HEK293 (cell line): Measurements from ENCODE around the gene MTPN.

ENCODE experiments used
- CTCF ChIA-PET: fragments of 350-600 bp; formaldehyde crosslinking; extraction: SDS; loops from one replicate; lab custom pipeline; 2021; ENCODE audit warnings: antibody characterized with exemption; lab: Yijun Ruan, JAX
- POLR2A ChIA-PET: fragments of 300-600 bp; formaldehyde crosslinking; extraction: SDS; loops from one replicate; lab custom pipeline; 2020; ENCODE audit warnings: antibody characterized with exemption, inconsistent platforms; lab: Yijun Ruan, JAX
- H3K27ac ChIP-seq: fragments of 200-500 bp; sonication (Bioruptor generic); 2 replicates; pipeline ENCODE4 v1.5.1; 2014; ENCODE audit warnings: low read depth, low read length, control low read depth, inconsistent platforms; ENCODE audit errors: extremely low read depth
- H3K36me3 ChIP-seq, 2 experiments: fragments of 200-500 bp in 1 of 2; sonication (Bioruptor generic) in 1 of 2; 1 replicate in 1 of 2; 2 replicates in 1 of 2; pipeline ENCODE4 v1.5.1; 2014 to 2017; ENCODE audit warnings: inconsistent platforms in 2 of 2, low read length in 2 of 2; ENCODE audit not compliant: control insufficient read depth in 2 of 2, insufficient read depth in 1 of 2
- H3K4me1 ChIP-seq: fragments of 200-500 bp; sonication (Bioruptor generic); 2 replicates; pipeline ENCODE4 v1.5.1; 2014; ENCODE audit warnings: mild to moderate bottlenecking, low read length, inconsistent platforms; ENCODE audit not compliant: control insufficient read depth, insufficient read depth
- H3K4me3 ChIP-seq: 2 replicates; pipeline ENCODE4 v1.5.1; 2011; ENCODE audit warnings: low read depth, mild to moderate bottlenecking, control low read depth, low read length, moderate library complexity
- H3K9me3 ChIP-seq: fragments of 200-500 bp; sonication (Bioruptor generic); 2 replicates; pipeline ENCODE4 v1.5.1; 2014; ENCODE audit warnings: low read depth, low read length, inconsistent platforms; ENCODE audit not compliant: control insufficient read depth, insufficient read depth
- AEBP2 ChIP-seq: fragments of 450-650 bp; formaldehyde crosslinking; IDR thresholded peaks from 2 replicates; pipeline ENCODE4 v1.5.1; 2016; ENCODE audit warnings: missing biosample characterization, missing genetic modification characterization, borderline replicate concordance
- GFI1B ChIP-seq: fragments of 450-650 bp; formaldehyde crosslinking; IDR thresholded peaks from 2 replicates; pipeline ENCODE4 v1.5.1; 2016; ENCODE audit warnings: missing biosample characterization, missing genetic modification characterization
- HOXD13 ChIP-seq: sonication (generic); formaldehyde crosslinking; IDR thresholded peaks from 2 replicates; pipeline ENCODE4 v1.8.0; 2022; ENCODE audit warnings: missing genetic modification reagents, borderline replicate concordance
- PRDM10 ChIP-seq: fragments of 450-650 bp; formaldehyde crosslinking; IDR thresholded peaks from 2 replicates; pipeline ENCODE4 v1.5.1; 2016; ENCODE audit warnings: missing biosample characterization, missing genetic modification characterization
- ZBTB17 ChIP-seq: fragments of 450-650 bp; formaldehyde crosslinking; IDR thresholded peaks from 2 replicates; pipeline ENCODE4 v1.5.1; 2016; ENCODE audit warnings: missing biosample characterization, missing genetic modification characterization
- ZBTB20 ChIP-seq: fragments of 450-650 bp; formaldehyde crosslinking; IDR thresholded peaks from 2 replicates; pipeline ENCODE4 v1.5.1; 2016; ENCODE audit warnings: missing biosample characterization, missing genetic modification characterization
- ZBTB48 ChIP-seq: fragments of 450-650 bp; formaldehyde crosslinking; IDR thresholded peaks from 2 replicates; pipeline ENCODE4 v1.5.1; 2016; ENCODE audit warnings: missing biosample characterization, missing genetic modification characterization
- ZBTB8A ChIP-seq: fragments of 450-650 bp; formaldehyde crosslinking; IDR thresholded peaks from 2 replicates; pipeline ENCODE4 v1.5.1; 2016; ENCODE audit warnings: missing biosample characterization, missing genetic modification characterization
- ZFHX2 ChIP-seq: fragments of 450-650 bp; formaldehyde crosslinking; conservative IDR thresholded peaks from 2 replicates; pipeline ENCODE4 v1.5.1; 2016; ENCODE audit warnings: missing biosample characterization, missing genetic modification characterization
- ZNF121 ChIP-seq: fragments of 450-650 bp; formaldehyde crosslinking; IDR thresholded peaks from 2 replicates; pipeline ENCODE4 v1.5.1; 2016; ENCODE audit warnings: missing biosample characterization, missing genetic modification characterization
- ZNF138 ChIP-seq: fragments of 450-650 bp; formaldehyde crosslinking; IDR thresholded peaks from 2 replicates; pipeline ENCODE4 v1.5.1; 2016; ENCODE audit warnings: missing biosample characterization, missing genetic modification characterization, borderline replicate concordance
- ZNF146 ChIP-seq: fragments of 450-650 bp; formaldehyde crosslinking; IDR thresholded peaks from 2 replicates; pipeline ENCODE4 v1.5.1; 2016; ENCODE audit warnings: missing biosample characterization, missing genetic modification characterization
- ZNF174 ChIP-seq: fragments of 450-650 bp; formaldehyde crosslinking; IDR thresholded peaks from 2 replicates; pipeline ENCODE4 v1.5.0; 2017; ENCODE audit warnings: missing biosample characterization, mild to moderate bottlenecking, missing genetic modification characterization
- ZNF18 ChIP-seq: fragments of 450-650 bp; formaldehyde crosslinking; IDR thresholded peaks from 2 replicates; pipeline ENCODE4 v1.5.1; 2016; ENCODE audit warnings: missing biosample characterization, missing genetic modification characterization
- ZNF274 ChIP-seq, 2 experiments: fragments of 200-500 bp in 1 of 2; fragments of 450-650 bp in 1 of 2; sonication (Bioruptor generic) in 1 of 2; formaldehyde crosslinking in 1 of 2; IDR thresholded peaks; 2 replicates each; pipeline versions ENCODE4 v1.5.1 to v1.6.1; 2014 to 2016; ENCODE audit warnings: borderline replicate concordance in 1 of 2, inconsistent platforms in 1 of 2, low read length in 1 of 2, missing biosample characterization in 1 of 2, missing genetic modification characterization in 1 of 2
- ZNF280C ChIP-seq: fragments of 450-650 bp; formaldehyde crosslinking; IDR thresholded peaks from 2 replicates; pipeline ENCODE4 v1.5.1; 2016; ENCODE audit warnings: missing biosample characterization, missing genetic modification characterization
- ZNF426 ChIP-seq: fragments of 450-650 bp; formaldehyde crosslinking; IDR thresholded peaks from 2 replicates; pipeline ENCODE4 v1.5.1; 2017; ENCODE audit warnings: missing biosample characterization, missing genetic modification characterization, mild to moderate bottlenecking, inconsistent platforms, moderate library complexity
- ZNF561 ChIP-seq: fragments of 450-650 bp; IDR thresholded peaks from 2 replicates; pipeline ENCODE4 v1.5.1; 2018; ENCODE audit warnings: missing biosample characterization, missing genetic modification characterization, borderline replicate concordance
- ZNF571 ChIP-seq: fragments of 450-650 bp; formaldehyde crosslinking; IDR thresholded peaks from 2 replicates; pipeline ENCODE4 v1.5.0; 2017; ENCODE audit warnings: missing biosample characterization, missing genetic modification characterization
- ZNF580 ChIP-seq: fragments of 450-650 bp; formaldehyde crosslinking; IDR thresholded peaks from 2 replicates; pipeline ENCODE4 v1.5.1; 2016; ENCODE audit warnings: missing biosample characterization, missing genetic modification characterization
- ZNF768 ChIP-seq: fragments of 450-650 bp; formaldehyde crosslinking; IDR thresholded peaks from 2 replicates; pipeline ENCODE4 v1.5.1; 2018; ENCODE audit warnings: missing biosample characterization, mild to moderate bottlenecking, missing genetic modification characterization
- ZNF776 ChIP-seq: fragments of 450-650 bp; formaldehyde crosslinking; IDR thresholded peaks from 2 replicates; pipeline ENCODE4 v1.5.0; 2017; ENCODE audit warnings: missing biosample characterization, missing genetic modification characterization, borderline replicate concordance
- ZXDB ChIP-seq: fragments of 450-650 bp; formaldehyde crosslinking; IDR thresholded peaks from 2 replicates; pipeline ENCODE4 v1.5.1; 2016; ENCODE audit warnings: missing biosample characterization, missing genetic modification characterization

MTPN gene

GRCh38 chr7:135980665-135981180 lies 3.6 kb upstream of the MTPN start:
- CTCF ChIA-PET, result no interaction called here
- H3K4me3 ChIP-seq, result no peak overlapping the region
- TF ChIP-seq ZNF776 (tag by site-specific recombination) (no peak), AEBP2 (no peak), ZXDB (tag by site-specific recombination) (no peak), ZNF121 (no peak), ZBTB8A (tag by site-specific recombination) (no peak), ZBTB48 (tag by site-specific recombination) (no peak), PRDM10 (tag by site-specific recombination) (no peak), ZNF274 (IDR thresholded peaks at IDR 0.05; ENCODE audit: low read length) (no peak), ZNF274 (tag by site-specific recombination; IDR thresholded peaks at IDR 0.05; ENCODE audit: borderline replicate concordance) (no peak)

GRCh38 chr7:135980012-135980551 lies 2.9 kb upstream of the MTPN start:
- Histone ChIP-seq H3K36me3 (peaks cover 0 to 5% of the 10 kb centered on the region in 2 experiments; a peak in 1 of 3 replicates), H3K4me3 (no peak overlapping the region), H3K4me1 (peaks cover 2% of the 10 kb centered on the region; the same call in 1 of the 2 replicates), H3K27ac (no peak overlapping the region), H3K9me3 (no peaks in the 10 kb centered on the region)
- TF ChIP-seq ZNF174, result no peak
- no peak for TF ChIP-seq ZFHX2 (tag by site-specific recombination)
- TF ChIP-seq ZNF18 (tag by site-specific recombination), result no peak
- TF ChIP-seq ZNF768, result no peak
- TF ChIP-seq ZBTB20, result no peak
- TF ChIP-seq GFI1B (tag by site-specific recombination), result no peak
- no peak for TF ChIP-seq ZNF280C
- no peak for TF ChIP-seq ZNF561
- TF ChIP-seq HOXD13 (CRISPR knock-in tag), result no peak
- no peak for TF ChIP-seq ZNF571 (tag by site-specific recombination)
- no peak for TF ChIP-seq ZBTB17 (tag by site-specific recombination)
- no peak for TF ChIP-seq ZNF580 (tag by site-specific recombination)
- no peak for TF ChIP-seq ZNF138 (tag by site-specific recombination)
- TF ChIP-seq ZNF426 (tag by site-specific recombination), result no peak
- no peak for TF ChIP-seq ZNF146 (tag by site-specific recombination)
- CTCF ChIA-PET, result no interaction called here
- POLR2A ChIA-PET, result no interaction called here

More at GRCh38 chr7:135980665-135981180, 3.6 kb upstream of the MTPN start:
- POLR2A ChIA-PET, result no interaction called here
- Histone ChIP-seq H3K36me3 (no peaks in the 10 kb centered on the region), H3K9me3 (no peaks in the 10 kb centered on the region), H3K27ac (no peak overlapping the region), H3K4me1 (peaks cover 2% of the 10 kb centered on the region; the same call in 1 of the 2 replicates)
